Stimulated activated CD8-positive, alpha-beta memory T cell treated with anti-CD3 and anti-CD28 coated beads, Interleukin-7, amount 100 ng/mL, for 48 hours (primary cell): Measurements from ENCODE around the gene GALNT16.

Experiments
- DNase-seq, 2 donors: peaks; one replicate each; pipeline ENCODE4 v3.0.0-alpha.2; 2020; ENCODE audit warnings: low read depth in 1 of 2; ENCODE audit errors: extremely low read depth in 1 of 2

GALNT16 gene

GRCh38 chr14:69333791-69334337 lies 73.9 kb downstream of the GALNT16 start:
- no peak for DNase-seq

- no peak for DNase-seq
These were observed 74.6 kb downstream of the GALNT16 start for GRCh38 chr14:69334576-69334975.

DNA sequence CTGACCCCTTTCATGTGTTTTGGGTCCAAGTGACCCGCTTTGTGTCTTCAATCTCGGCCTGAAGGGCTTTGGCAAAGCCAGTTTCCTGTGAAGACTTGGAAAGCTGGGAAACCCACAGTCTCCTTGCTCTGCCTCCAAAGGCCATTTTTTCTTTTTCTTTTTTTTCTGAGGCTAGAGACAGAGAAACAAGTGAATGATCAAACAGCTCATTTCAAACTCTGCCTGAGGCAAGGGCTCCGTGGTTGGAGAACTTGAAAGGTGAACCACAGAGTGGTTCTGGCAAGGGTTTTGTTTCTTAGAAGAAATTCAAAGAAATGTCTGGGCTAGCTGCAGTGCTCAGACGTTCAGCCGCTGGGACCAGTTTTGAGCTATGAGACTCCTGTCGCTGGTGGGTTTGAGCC lies 75.4 kb downstream of the GALNT16 start:
- DNase-seq: no peak

DNA sequence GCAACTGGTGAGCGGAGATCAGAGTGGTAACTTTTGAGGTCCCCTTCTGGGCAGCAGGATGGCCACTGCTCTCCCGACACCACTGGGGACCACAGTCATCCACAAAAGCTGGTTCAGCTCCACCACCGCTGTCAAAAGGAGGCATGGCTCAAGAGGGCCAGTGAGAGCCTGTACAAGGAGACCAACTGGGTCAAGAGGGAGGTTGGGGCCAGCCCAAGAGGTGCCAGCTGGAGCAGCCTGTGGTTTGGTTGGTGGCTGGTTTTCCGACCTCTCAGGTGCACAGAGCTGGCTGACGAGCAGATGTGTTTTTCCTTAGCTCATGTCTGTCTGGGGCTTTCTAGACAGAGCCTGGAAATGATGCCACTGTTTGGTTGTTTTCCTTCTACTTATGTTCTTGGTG lies 78.0 kb downstream of the GALNT16 start:
- DNase-seq: no peak

DNA sequence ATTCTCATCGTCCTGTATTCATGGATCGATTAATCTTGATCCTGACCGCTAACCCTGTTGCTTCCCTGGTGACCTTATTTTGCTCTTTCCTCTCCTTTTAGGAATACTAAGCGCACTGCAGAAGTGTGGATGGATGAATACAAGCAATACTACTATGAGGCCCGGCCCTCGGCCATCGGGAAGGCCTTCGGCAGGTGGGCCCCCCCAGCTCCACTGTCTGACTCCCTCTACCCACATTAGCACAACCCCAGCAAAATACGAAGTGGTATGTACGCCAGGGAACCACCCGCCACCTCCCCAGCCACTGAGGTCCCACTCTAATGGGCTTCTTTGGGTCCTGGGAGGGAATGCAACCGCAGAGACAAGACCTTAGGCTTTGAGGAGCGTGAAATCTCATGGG lies 79.5 kb downstream of the GALNT16 start:
- DNase-seq: no peak

DNA sequence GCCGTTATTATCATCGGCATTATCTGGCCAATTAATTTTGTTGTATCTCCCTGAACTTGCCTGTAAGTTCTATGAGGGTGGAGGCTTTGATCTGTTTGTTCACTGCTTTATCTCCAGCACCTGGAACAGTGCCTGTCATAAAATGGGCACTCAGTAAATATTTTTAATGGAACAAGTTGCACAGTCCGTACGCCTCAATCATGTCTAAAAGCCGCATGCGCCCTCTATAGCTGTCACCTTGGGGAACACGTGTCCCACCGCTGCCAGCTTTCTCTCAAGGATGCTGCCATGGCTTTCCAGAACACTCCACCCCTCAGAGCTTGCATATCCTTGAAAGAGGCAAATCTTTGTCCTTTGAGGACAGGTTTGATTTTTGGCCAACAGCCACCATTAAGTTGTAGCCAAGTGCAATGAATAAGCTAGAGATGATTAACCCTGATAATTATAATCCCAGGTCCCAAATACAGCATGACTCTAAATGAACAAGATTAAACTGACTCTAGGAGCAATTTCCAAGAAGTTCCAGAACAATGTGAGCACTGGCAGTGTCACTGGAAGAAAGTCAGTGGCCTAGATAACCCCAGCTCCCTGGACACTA lies 83.1 kb downstream of the GALNT16 start:
- no peak for DNase-seq

DNA sequence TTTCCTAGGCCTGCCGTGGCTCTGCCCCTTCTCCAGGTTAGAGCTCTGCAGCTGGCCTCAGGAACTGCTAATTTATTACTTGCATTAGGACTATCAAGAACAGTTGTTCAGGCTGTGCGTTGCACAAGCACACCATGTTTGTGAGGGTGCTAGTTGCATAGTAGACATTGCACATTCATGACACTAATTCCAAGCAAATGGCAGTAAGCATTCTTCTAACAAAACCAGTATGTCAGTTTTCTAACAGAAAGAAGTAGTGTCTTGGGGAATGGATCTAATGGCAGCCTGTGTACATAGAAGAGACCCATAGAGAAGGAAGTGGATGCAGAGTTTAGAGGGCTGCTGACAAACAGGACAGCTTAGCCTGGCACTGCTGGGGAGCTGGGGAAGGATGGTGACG lies 84.2 kb downstream of the GALNT16 start:
- no peak for DNase-seq

- no peak for DNase-seq
These were observed 85.4 kb downstream of the GALNT16 start for GRCh38 chr14:69345402-69345801.

GRCh38 chr14:69346710-69347109 lies 86.8 kb downstream of the GALNT16 start:
- DNase-seq: no peak

DNA sequence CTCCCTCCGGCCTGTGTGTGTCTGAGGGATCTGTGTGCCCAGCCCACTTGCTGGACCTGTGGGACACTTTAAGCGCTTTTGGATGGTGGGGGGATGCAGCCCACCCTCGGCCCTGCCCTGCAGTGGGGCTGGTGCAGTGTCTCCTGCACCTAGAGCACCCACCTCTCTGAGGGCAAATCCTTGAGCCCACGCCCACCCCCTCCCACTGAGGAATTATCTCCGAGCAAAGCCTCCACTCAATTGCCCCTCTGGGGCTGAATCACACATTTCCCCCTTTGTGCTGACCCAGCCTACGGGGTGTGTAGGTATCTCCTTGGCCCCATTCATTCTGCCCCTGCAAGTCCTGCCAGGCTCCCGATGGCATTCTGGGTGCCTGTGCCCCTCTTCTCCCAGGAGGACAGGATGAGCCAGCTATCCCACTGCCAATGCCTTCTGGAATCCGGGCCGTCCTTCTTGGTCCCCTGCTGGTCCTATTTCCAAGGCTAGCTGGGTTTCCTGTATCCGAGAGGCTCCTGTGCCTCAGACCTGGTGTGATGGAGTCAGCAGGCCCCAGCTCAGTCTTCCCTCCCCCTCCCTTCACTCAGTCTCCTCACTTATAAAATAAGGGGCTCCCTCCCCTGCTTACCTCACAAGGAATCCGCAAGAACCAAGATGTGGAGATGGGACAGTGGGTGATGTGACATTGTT lies 89.3 kb downstream of the GALNT16 start:
- no peak for DNase-seq

DNA sequence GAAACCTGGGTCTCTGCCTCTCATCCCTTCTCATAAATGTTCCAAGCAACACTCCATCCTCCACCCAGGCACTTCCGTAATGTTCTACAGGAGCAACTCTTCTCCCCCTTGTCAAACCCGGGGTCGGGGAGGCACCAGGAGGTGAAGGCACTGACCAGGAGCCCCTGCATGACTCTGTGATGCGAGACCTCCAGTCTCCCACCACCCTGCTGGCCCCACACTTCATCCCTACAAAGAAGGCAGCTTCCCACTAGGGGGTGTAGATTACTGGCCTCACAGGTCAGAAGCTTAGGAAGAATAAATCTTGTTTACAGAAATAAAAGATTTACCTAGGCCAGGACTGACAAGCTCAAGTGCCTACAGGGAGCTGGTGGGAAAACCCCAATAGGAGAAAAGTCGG lies 90.9 kb downstream of the GALNT16 start:
- DNase-seq: no peak

- DNase-seq: no peak
These were observed 91.4 kb downstream of the GALNT16 start for GRCh38 chr14:69351385-69351784.

- DNase-seq: no peak
These were observed 92.0 kb downstream of the GALNT16 start for GRCh38 chr14:69351911-69352310.

- DNase-seq: no peak
These were observed 93.2 kb downstream of the GALNT16 start for GRCh38 chr14:69353168-69353567.

DNA sequence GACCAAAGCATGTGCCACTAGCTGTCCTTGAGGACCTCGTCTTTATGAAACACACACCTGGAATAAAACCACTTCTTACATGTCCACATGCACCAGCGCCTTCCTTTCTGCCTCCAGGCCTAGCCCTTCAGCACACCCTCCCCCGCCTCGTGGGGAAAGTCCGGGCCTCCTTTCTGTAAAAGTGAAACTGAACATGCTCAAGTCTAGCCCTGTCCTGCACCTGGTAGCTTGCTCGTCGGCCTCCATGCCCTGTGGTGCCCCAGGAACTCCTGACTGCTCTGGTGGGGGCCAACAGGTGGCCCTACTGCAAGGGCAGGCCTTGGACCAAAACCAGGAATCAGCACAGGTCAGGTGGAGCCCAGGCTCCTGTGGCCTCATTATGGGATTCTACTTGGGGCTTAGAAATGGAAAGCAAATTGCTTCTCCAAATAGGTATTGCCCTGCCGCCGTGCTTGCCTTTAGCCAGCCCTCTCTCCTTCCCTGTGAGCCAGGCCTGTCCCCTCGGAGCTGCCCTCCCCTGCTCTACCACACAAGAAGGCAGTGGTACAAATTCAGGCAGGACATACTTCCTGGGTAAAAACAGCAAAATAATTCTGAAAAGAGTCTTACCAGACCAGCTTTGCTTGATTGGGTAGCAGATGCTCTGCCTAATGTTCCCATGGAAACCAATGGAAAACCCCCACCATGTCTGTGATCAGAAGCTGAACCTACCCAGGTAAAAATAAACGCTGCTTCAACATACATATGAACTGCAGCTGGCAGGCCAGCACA lies 94.6 kb downstream of the GALNT16 start:
- DNase-seq: peak; percentile 45 to 60

- no peak for DNase-seq
These were observed 95.2 kb downstream of the GALNT16 start for GRCh38 chr14:69355154-69355597.

- no peak for DNase-seq
These were observed 95.8 kb downstream of the GALNT16 start for GRCh38 chr14:69355607-69356281.

DNA sequence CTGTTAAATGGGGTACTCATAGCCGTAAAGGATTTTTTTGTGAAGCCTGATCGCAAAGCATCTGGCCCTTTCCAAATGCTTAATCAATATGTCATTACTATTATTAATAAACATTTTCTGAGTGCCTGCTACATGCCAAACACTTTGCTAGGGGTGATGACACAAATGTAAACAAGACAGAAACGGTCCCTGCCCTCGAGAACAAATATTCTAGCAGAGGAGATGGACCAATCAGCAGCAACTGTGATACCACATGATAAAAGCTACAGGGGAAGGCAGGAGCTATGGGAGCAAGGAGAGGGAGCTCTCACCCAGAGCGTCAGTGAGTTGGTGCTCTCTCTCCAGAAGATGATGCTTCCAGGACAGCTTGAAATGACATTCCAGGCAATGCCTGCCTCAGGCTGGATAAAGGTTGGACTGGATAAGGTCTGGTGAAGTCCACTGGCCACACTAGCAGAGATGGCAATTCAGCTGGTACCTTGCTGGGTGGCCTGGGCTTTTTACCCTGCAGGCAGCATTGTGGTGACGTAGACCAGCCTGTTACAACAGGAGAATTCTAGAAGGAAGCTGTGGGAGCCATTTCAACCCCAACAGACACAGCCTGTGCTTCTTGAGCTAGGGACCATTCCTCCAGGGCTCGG lies 97.1 kb downstream of the GALNT16 start:
- no peak for DNase-seq

- DNase-seq: no peak
These were observed 97.7 kb downstream of the GALNT16 start for GRCh38 chr14:69357544-69358200.
